HG02571 (cell line): ENCODE measurements around the gene TRIM74.
"Not testable (repeated sequence)": the region's sequence is repeated elsewhere in the genome, so short reads cannot be mapped to it uniquely, and the experiment has no call there.

Source experiments
- ATAC-seq: cut with Tn5 transposase; IDR thresholded peaks from one replicate; pipeline ENCODE4 v1.9.1; 2021; ENCODE audit warnings: mild to moderate bottlenecking, moderate library complexity; ENCODE audit not compliant: unreplicated experiment

TRIM74 gene

GRCh38 chr7:72968980-72969516 is at the start of gene TRIM74:
Gene TRIM74 (minus strand): TSS chr7:72969466. CDS start chr7:72966157, 3,309 bp downstream.
- ATAC-seq = not testable (repeated sequence)

- ATAC-seq = not testable (repeated sequence)
Observed at GRCh38 chr7:73006491-73006890, 37.2 kb upstream of the TRIM74 start.

- ATAC-seq = peak; percentile 91
Observed at GRCh38 chr7:73005693-73006447, 36.6 kb upstream of the TRIM74 start.

- ATAC-seq = peak; percentile 83
Observed at GRCh38 chr7:73005356-73005692, 36.1 kb upstream of the TRIM74 start.

DNA sequence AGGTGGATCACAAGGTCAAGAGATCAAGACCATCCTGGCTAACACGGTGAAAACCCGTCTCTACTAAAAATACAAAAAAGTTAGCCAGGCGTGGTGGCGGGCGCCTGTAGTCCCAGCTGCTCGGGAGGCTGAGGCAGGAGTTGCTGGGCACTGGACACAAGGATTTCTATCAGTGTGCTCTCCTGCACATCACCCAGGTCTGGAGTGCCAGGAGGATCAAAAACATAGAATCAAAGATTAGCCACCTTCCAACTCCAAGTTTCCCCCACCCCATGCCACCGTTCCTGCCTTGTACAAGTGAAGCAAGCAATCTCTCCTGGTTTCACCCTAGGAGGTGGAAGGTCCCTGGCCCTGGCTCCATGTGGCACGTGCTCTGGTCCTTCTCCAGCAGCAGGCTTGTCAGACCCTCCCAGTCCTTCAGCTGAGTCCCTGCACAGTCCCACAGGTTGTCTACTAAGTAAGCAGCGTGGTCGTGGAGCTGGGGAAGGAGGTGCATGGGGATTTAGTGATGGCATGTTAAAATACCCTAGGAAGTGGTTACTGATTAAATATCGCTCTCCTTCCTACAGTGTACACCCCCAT is 28.7 kb upstream of the TRIM74 start:
- not testable (repeated sequence) for ATAC-seq

- not testable (repeated sequence) for ATAC-seq
Observed at GRCh38 chr7:72997447-72997846, 28.2 kb upstream of the TRIM74 start.

DNA sequence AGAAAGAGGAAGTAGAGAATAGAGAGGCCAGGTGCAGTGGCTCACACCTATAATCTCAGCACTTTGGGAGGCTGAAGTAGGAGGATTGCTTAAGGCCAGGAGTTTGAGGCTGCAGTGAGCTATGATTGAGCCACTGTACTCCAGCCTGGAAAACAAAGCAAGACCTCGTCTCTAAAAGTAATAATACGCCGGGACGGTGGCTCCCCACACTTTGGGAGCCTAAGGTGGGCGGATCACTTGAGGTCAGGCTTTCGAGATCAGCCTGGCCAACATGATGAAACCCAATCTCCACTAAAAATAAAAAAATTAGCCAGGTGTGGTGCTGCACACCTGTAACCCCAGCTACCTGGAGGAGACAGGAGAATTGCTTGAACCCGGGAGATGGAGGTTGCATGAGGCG is 26.2 kb upstream of the TRIM74 start:
- ATAC-seq = not testable (repeated sequence)

GRCh38 chr7:72990146-72990913 is 21.1 kb upstream of the TRIM74 start:
- ATAC-seq = not testable (repeated sequence)

GRCh38 chr7:72982084-72982483 is 12.8 kb upstream of the TRIM74 start:
- ATAC-seq = not testable (repeated sequence)

DNA sequence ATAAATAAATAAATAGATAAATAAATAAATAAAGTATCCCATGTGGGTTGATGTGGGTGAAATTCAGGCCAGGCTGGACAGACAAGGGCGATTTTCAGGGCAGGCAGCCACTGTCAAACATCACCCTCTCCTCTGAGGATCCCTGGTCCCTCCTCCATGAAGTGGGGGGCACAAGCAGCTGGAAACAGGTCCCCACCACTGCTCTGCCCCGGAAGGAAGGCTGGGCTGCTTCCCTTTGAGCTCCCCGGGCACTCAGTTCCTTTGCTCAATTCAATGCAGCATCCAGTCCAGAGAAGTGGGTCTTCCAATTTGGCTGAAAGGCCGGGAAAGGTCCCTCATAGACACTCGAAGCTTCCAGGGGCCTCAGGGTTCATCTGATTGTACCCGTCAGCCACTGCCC is 11.1 kb upstream of the TRIM74 start:
- not testable (repeated sequence) for ATAC-seq

DNA sequence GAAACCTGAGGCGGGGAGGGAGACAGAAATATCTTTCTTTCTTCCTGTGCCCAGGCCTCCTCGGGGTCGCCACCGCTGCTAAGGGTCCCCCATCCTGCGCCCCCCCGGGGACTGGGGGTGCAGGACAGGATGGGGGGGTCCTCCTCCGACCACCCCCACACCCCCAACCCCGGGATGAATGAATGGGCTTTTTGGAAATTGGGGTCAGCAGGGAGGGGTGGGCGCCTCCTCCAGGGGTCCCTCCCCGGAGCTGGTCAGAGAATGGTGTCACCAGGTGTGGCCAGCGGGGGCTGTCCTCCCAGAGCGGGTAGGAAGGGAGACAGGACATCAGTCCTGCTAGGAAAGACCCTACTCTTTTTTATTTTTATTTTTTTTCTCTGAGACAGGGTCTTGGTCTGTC is 7.2 kb upstream of the TRIM74 start:
- ATAC-seq = not testable (repeated sequence)

DNA sequence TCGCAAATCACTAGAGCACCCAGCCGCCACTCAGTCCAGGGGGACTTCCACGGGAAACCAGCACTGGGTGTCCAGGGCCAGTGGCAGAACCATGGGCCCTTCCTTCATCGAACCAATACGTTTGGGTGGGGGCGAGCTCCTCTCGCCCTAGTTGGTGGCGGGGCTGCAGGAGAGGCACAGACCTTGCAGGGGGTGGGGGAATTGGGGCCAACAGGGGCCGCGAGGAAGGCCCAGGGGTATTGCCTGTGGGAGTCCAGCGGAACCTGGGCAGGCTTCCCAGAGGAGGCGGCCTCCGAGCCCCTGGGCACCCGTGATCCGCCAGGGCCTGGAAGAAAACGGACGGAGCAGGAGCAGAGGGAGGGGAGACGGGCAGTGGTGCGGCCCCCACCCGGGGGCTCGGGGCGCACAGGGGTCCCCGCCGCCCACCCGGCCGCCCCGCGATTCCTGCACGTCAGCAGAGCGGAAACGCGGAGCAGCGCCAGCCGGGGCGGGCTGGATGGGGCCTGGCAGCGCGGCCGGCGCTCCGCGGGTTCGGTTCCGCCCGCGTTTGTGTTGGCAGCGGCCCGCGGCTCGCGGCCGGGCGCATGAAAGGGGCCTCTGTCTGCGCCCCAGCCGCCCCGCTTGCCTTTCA is 6.5 kb upstream of the TRIM74 start:
- ATAC-seq = not testable (repeated sequence)

DNA sequence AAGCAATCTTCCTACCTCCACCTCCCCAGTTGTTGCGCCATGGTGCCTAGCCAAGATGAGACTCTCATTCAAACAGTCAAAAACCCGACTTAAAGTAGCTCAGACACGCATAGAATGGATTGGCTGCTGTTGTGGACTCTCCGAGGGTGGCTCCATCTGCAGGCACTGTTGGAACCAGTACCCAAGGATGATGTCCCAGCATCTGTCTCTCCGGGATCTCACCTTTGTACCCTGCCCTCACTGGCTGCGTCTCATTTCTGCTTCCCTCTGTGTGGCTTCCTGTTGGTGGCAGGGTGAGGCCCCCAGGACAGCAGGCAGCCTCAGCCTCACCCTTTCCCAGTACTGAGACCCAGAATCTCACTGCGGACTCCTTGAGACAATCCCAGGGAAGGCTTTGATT is 5.5 kb upstream of the TRIM74 start:
- ATAC-seq = not testable (repeated sequence)

- not testable (repeated sequence) for ATAC-seq
Observed at GRCh38 chr7:72971505-72971904, 2.2 kb upstream of the TRIM74 start.

DNA sequence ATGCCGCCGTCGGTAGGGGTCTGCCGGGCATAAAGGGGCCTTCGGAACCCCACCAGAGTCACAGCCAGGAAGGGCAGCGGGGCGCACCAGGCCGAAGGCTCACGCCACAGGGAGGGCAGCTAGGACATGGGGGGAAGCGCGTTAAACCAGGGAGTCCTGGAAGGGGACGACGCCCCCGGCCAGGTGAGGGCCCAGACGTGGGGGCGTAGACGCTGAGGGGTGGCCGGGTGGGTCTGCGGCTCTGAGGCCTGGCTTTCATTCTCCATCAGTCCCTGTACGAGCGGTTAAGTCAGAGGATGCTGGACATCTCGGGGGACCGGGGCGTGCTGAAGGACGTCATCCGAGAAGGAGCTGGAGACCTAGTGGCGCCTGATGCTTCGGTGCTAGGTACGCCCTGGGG is 422 bp upstream of the TRIM74 start:
- not testable (repeated sequence) for ATAC-seq

- ATAC-seq = not testable (repeated sequence)
Observed at GRCh38 chr7:72966892-72967291, 2.4 kb downstream of the TRIM74 start.

- ATAC-seq = not testable (repeated sequence)
Observed at GRCh38 chr7:72965186-72965975, 3.9 kb downstream of the TRIM74 start.

GRCh38 chr7:72963056-72963455 is 6.2 kb downstream of the TRIM74 start:
- ATAC-seq = not testable (repeated sequence)

- ATAC-seq = not testable (repeated sequence)
Observed at GRCh38 chr7:72961346-72961650, 8.0 kb downstream of the TRIM74 start.

GRCh38 chr7:72960626-72961345 is 8.5 kb downstream of the TRIM74 start:
- not testable (repeated sequence) for ATAC-seq
